ENCODE data around the gene PLD5. TPM values are rescaled to one million over a fixed set of nuclear protein-coding genes. Genes with fewer than 3 reads are reported as not detected.

PLD5 gene
- total RNA-seq, 4 donors from 2014 or later, result 0.28 to 0.79 (median 0.34) TPM

GRCh38 chr1:242525769-242526168, 1.3 kb upstream of the PLD5 start:
- DNase-seq (ENCODE audit: low spot score) (no peak), ATAC-seq (ENCODE audit: low FRiP score) (no peak)
- no peak for TF ChIP-seq CTCF (IDR thresholded peaks at IDR 0.05)

DNA sequence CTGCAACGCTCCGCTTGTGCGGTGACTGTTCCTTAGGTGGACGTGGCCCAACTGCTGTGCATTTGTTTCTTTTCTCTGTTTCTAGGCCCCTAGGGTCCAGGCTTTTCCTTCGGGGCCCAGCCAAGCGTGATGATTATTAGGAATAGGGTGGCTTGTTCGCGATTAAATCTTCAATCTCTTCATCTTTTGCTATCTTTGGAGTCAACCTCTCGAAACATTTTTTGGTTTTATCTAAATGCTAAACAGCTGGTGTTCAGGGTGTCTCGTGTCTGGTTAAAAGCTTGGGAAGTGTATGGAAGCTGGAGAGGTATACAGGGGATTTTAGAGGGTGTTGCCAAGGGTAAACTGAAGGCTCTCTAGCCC, 844 bp upstream of the PLD5 start:
- ATAC-seq (ENCODE audit: low FRiP score) (no peak), DNase-seq (ENCODE audit: low spot score) (no peak)
- TF ChIP-seq CTCF (IDR thresholded peaks at IDR 0.05), result no peak

DNA sequence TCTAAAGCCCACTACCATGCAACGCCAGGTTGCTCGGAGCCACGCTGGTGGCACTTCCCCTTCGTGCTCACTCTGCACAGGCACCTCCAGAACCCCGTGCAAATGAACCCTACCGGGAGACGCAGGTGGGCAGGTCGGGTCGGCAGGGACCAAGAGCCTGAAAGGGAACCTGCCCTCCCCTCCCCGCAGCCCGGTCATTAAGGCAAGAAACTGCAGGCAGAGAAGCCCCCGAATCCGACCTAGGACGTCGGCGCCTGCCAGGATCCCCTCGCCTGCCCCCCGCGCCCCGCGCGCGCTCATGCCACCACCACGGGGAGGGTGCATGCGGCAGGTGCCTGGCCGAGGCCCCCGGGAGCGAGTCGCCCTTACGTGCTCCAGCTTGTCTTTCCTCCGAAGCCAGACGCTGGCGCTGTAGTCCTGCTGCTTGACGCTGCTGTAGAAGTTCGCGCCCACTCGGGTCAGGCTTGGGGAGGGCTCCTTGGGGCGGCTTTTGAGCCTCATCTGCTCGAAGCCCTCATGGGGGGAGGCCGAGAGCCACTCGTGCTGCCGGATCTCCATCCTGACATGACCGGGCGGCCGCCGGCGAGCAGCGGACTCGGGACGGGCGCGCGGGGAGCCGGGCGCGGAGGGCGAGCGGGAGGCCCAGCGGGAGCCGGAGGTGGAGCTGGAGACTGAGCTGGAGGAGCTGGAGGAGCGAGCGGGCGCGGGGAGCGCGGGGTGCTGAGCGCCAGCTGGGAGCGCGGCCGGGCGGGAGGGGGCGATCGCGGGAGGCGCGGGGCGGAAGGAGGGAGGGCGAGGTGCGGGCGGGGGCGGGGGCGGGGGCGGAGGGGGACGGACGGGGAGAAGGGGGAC, 552 bp downstream of the PLD5 start:
- TF ChIP-seq CTCF (IDR thresholded peaks at IDR 0.05), result no peak
- DNase-seq (ENCODE audit: low spot score), result no peak
- no peak for ATAC-seq (ENCODE audit: low FRiP score)

DNA sequence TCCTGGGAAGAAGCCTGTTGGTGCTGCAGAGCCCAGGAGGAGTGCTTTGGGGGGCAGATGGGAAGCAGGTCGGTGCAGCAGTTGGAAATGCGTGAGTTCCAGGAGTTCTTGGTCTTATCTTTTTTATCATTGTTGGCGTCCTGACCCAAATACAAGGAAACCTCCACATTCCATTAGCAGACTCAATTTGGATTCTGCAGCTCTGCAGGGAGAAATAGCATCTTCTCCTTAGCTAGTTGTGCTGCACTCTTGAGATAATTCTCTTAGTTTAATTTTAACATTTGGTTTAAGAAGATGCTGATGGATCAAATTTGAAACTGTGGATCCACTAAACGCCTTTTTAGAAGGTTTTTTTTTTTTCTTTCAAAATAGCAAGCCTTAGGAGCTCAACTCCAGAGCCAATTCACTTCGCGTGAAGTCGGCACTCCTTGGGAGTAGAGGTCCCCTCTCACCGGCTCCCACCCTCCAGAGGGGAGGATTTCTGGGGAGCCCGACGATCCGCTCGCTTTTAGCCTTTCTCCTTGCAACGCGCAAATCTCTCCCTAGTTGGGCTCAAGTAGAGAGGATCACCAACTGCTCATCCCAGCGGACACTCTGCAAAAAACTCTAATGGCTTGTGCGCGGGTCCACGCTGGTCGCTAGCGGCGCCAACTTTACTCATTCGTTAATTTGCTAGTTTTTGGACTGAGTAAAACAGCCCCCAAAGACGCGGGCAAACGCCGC, 1.3 kb downstream of the PLD5 start:
- no peak for DNase-seq (ENCODE audit: low spot score)
- no peak for TF ChIP-seq CTCF (IDR thresholded peaks at IDR 0.05)
- no peak for ATAC-seq (ENCODE audit: low FRiP score)

GRCh38 chr1:242522304-242522945, 2.1 kb downstream of the PLD5 start:
- DNase-seq (ENCODE audit: low spot score) (no peak), ATAC-seq (ENCODE audit: low FRiP score) (no peak)
- TF ChIP-seq CTCF (IDR thresholded peaks at IDR 0.05), result no peak

DNA sequence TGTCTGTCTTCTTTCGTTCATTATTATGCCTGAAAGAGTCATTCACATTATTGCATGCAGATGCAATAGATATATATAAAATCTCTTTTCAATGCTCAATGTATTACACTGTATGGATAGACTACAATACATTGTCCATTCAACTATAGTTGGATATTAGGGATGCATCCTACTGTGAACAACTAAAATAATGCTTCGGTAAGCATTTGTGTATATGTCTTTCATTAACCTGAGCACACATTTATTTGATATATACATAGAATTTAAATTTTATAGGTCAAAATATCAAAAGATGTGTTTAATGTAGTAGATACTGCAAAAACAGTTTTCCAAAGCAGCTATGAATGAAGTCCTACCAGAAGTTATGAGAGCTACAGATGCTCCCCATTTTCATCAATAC, 8.9 kb downstream of the PLD5 start:
- ATAC-seq (ENCODE audit: low FRiP score) (no peak), DNase-seq (ENCODE audit: low spot score) (no peak)
- TF ChIP-seq CTCF (IDR thresholded peaks at IDR 0.05), result no peak

Measured in omental fat pad (tissue), 4 donors.